Left cardiac atrium (tissue), 4 donors: ENCODE results near the gene TMBIM6. TPM values are rescaled to one million over a fixed set of nuclear protein-coding genes. Genes with fewer than 3 reads are reported as not detected.
"Not testable (repeated sequence)": the region's sequence is repeated elsewhere in the genome, so short reads cannot be mapped to it uniquely, and the experiment has no call there.

ENCODE experiments used
- ATAC-seq, 2 donors: fragments of 200-7000 bp; cut with Tn5 transposase; one replicate each; pipeline ENCODE4 v1.9.1; 2020; ENCODE audit warnings: mild to moderate bottlenecking in 2 of 2, moderate library complexity in 2 of 2
- DNase-seq: peaks from one replicate; pipeline ENCODE4 v3.0.0-alpha.2; 2020
- intact Hi-C, 2 donors: fragments of 100-400 bp; cut with DNase I; formaldehyde crosslinking; loops; one replicate each; pipeline versions ENCODE4 v1.14.1 to v1.15.1; 2022 to 2023
- total RNA-seq, 2 donors: library from RNA; stranded (reverse); fragmentation: NEBNext Ultra II Directional; extraction: Animal tissue kit (Norgen Biotek cat#: 25700); gene quantifications; one replicate each; pipeline ENCODE4 v1.2.1, GENCODE V29; 2021
- donor health status: DM: no; HTN: yes; CAD: no.
- donor health status: DM: no; HTN: yes; CAD: no; lungs with severe emphysema.
- donor health status: DM: yes; HTN: yes; CAD: no.
- donor health status: Dilated cardiomyopathy.

TMBIM6 gene
- total RNA-seq, 2 donors from 2014 or later: 260 to 276 TPM

GRCh38 chr12:49717800-49718199, 23.6 kb upstream of the TMBIM6 start:
- ATAC-seq, DNase-seq, intact Hi-C loops: not testable (repeated sequence)

DNA sequence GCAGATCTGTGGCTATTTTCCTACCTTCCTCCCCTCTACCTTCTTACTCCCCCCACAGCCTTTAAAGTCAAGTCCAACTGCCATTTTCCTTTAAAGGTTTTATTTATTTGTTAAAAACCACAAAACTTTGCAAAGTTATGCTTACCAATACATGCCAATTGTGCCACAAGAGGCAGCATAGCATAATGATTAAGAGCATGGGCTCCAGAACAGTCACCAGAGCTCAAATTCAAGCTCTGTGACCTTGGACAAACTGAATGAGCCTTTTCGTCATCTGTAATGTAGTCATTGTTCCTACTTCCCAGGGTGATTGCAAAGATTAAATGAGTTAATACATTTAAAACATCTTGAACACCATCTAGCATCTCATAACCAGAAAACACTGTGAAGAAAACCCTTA, 21.1 kb upstream of the TMBIM6 start:
- ATAC-seq (no peak), DNase-seq (no peak)
- intact Hi-C loops: no loop called here

DNA sequence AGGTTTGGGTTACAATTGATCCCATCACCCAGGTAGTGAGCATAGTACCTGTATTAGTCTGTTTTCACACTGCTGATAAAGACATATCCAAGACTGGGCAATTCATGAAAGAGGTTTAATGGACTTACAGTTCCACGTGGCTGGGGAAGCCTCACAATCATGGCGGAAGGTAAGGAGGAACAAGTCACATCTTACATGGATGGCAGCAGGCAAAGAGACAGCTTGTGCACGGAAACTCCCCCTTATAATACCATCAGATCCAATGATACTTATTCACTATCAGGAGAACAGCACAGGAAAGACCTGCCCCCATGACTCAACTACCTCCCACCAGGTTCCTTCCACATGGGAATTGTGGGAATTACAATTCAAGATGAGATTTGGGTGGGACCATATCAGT, 20.0 kb upstream of the TMBIM6 start:
- DNase-seq, ATAC-seq, intact Hi-C loops: not testable (repeated sequence)

GRCh38 chr12:49728446-49728845, 12.9 kb upstream of the TMBIM6 start:
- ATAC-seq (no peak), DNase-seq (no peak)
- intact Hi-C loops: no loop called here

DNA sequence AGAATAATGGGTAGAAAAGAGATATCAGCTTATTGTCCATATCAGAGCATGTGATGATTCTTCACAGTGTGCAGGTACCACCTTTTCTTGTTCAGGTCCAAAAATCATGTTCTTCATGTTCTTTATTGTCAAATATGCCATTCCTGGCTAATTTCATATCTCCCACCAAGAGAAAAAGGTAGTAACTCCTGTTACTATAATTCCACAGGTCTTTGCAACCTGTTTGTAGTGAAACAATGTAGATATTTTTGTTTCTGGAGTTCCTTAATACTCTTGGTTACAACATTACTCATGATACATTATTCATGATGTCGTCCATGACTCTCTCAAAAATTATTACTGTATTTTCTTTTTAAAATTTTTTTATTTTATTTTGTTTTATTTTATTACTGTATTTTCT, 11.3 kb upstream of the TMBIM6 start:
- DNase-seq: no peak
- ATAC-seq: no peak
- intact Hi-C loops: no loop called here

- DNase-seq (no peak), ATAC-seq (no peak)
- intact Hi-C loops: no loop called here
Measured at GRCh38 chr12:49730568-49731101, 10.7 kb upstream of the TMBIM6 start.

GRCh38 chr12:49733219-49734017, 7.9 kb upstream of the TMBIM6 start:
- DNase-seq (no peak), ATAC-seq (no peak)
- intact Hi-C loops: no loop called here

GRCh38 chr12:49734900-49735299, 6.5 kb upstream of the TMBIM6 start:
- intact Hi-C loops, ATAC-seq, DNase-seq: not testable (repeated sequence)

- DNase-seq, ATAC-seq, intact Hi-C loops: not testable (repeated sequence)
Measured at GRCh38 chr12:49738721-49739120, 2.6 kb upstream of the TMBIM6 start.

DNA sequence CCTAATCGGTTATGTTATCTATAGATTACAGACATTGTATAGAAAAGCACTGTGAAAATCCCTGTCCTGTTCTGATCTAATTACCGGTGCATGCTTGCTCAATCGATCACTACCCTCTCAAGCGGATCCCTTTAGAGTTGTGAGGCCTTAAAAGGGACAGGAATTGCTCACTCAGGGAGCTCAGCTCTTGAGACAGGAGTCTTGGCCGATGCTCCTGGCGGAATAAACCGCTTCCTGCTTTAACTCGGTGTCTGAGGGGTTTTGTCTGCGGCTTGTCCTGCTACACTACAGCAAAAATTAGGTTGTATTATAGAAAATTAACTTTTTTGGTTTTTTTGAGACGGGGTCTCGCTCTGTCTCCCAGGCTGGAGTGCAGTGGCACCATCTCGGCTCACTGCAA, 1.1 kb upstream of the TMBIM6 start:
- intact Hi-C loops: not testable (repeated sequence)

DNA sequence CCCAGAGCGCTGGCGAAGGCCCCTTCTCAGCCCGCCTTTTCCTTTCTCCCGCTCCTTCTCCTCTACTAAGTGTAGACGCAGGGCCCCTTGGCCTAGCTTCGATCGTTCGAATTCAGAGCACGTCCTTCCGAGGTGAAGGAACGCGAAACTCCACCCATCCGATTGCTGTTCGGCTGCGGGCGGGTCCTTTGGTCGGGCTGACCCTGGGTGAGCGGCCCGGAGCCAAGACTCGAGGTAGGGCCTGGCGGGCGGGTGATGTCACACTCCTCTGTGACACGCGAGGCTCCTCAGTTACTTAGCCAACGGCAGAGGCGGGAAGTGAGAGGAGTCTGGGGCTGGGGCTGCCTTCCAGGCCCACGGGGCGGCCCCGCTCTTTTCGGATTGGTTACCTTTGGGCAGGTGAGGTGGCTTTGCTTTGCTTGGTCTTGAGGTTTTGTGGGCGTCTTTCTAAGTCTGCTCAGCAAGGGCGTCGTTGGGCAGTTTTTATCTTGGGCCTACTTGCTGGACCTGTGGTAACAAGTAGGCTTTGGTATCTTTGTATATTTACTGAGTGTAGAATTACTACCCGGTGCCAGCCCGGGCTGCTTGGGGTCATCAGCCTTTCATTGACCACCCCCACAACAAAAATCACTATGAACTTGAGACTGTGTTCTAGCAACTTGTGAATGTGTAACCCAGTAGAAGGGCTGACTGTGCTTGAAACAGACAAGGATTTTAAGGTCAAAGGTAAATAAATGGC, 694 bp downstream of the TMBIM6 start:
- ATAC-seq (peak; percentile 69 to 88), DNase-seq (peak; percentile 94)
- intact Hi-C loops: no loop called here

More for the DNA sequence above, 1.1 kb upstream of the TMBIM6 start:
- not testable (repeated sequence) for DNase-seq, ATAC-seq

GRCh38 chr12:49744363-49744885, 3.1 kb downstream of the TMBIM6 start:
- ATAC-seq: no peak
- intact Hi-C loops: no loop called here

GRCh38 chr12:49748306-49748705, 6.9 kb downstream of the TMBIM6 start:
- DNase-seq (no peak), ATAC-seq (no peak)
- intact Hi-C loops: no loop called here

More at GRCh38 chr12:49744363-49744885, 3.1 kb downstream of the TMBIM6 start:
- DNase-seq: no peak

DNA sequence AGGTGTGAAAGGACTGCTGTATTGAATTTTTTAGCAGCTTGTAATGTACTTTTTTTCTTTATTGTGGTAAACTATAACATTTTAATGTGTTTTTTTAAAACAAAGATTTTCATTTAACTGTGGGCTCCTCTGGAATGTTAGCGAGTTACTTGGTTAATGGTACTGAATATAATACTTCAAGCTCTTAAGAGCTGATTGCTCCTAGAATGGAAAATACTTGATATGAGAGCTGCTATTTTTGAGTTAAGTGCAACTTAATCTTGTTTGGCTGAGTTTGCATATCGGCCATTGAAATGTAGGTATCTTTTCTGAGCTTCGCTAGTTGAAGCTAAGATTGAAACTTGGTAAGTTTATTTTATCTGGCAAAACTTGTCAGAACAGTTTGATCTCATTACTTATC, 7.4 kb downstream of the TMBIM6 start:
- ATAC-seq (no peak), DNase-seq (no peak)
- intact Hi-C loops: no loop called here

DNA sequence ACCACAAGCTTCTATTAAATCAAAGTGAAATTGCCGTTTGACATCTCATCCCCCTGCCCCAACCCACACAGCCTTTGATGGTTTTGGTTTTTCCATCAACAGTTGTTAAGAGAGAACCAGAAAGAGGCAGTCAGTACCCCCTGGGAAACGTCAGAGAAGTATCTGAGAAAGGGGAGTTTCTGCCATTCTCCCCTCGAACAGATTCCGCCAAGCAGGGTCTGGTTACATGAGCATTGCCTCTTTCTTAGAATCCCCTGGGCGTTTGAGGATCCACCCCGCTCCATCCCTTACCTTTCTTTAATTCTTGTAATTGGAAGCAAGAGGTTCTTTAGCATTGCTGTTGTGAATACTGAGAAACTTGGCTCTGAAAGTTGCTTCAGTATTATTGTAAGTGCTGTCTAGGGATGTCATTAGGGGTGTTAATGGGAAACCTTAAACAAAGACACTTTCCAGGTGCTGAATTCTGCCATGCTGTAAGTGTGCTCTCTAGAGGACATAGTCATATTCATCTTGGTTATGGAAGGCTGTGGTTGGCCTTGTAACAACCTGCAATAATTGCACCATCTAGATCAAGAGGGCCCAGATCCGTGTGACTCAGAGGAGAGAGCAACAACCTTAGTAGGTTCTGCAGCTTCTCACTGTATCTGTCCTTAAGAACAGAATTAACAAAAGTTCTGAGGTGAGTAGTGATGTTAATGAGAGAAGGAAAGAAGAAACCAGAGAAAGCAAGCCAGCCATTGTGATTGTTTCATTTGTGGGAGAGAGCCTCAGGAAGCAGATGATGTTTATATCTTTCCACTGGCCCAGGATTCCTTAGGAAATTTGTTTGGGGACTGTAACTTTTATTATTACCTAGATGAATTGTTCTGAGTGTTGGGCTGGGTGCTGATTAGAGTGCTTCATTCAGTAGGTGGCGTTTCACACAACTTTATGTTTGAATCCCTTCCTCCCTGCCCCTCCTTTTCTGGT, 9.0 kb downstream of the TMBIM6 start:
- intact Hi-C loops: no loop called here
- peak; percentile 41 to 59 for ATAC-seq
- DNase-seq: no peak

GRCh38 chr12:49750996-49751393, 9.6 kb downstream of the TMBIM6 start:
- ATAC-seq: no peak
- intact Hi-C loops: no loop called here

GRCh38 chr12:49761677-49762467, 20.5 kb downstream of the TMBIM6 start:
- intact Hi-C loops: no loop called here
- ATAC-seq (no peak), DNase-seq (no peak)

More at GRCh38 chr12:49750996-49751393, 9.6 kb downstream of the TMBIM6 start:
- no peak for DNase-seq

DNA sequence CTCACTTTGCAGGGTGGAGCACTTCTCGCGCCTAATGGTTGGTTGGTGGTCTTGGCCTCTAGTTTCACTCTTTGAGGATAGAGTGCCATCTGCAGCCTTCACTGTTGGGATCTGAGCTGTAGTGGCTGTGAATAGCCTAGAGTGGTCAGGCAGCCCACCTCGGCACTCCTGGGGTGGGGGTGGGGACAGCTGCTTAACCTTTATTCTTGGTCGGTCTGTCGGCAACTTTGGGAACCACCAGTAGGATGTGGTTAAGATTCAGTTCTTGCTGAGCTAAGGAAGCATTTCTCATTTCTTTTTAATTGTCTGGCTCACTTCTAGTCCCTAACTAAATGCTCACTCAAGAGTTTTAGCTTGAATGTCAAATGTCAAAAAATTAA, 21.1 kb downstream of the TMBIM6 start:
- no peak for DNase-seq
- intact Hi-C loops: no loop called here

More for the DNA sequence above, 21.1 kb downstream of the TMBIM6 start:
- ATAC-seq: no peak
